Effector memory CD4-positive, alpha-beta T cell (primary cell): ENCODE results near the gene GNAS-AS1.

Source experiments
- DNase-seq, 3 donors: peaks; one replicate each; pipeline ENCODE4 v3.0.0-alpha.2; 2020
- H3K27ac ChIP-seq: 2 replicates; pipeline ENCODE4 v1.7.0; 2013; ENCODE audit warnings: mild to moderate bottlenecking, low read length, moderate library complexity; ENCODE audit not compliant: insufficient read depth, poor library complexity, severe bottlenecking
- H3K27me3 ChIP-seq: replicated peaks from 2 replicates; pipeline ENCODE4 v1.7.0; 2013; ENCODE audit warnings: mild to moderate bottlenecking, low read length; ENCODE audit not compliant: insufficient read depth, control insufficient read depth, poor library complexity, severe bottlenecking
- H3K36me3 ChIP-seq: 2 replicates; pipeline ENCODE4 v1.7.0; 2013; ENCODE audit warnings: mild to moderate bottlenecking, low read length, moderate library complexity; ENCODE audit not compliant: control insufficient read depth, insufficient read depth
- H3K4me1 ChIP-seq: 2 replicates; pipeline ENCODE4 v1.7.0; 2013; ENCODE audit warnings: low read length, mild to moderate bottlenecking; ENCODE audit not compliant: control insufficient read depth, insufficient read depth, poor library complexity, severe bottlenecking
- H3K4me3 ChIP-seq: 2 replicates; pipeline ENCODE4 v1.7.0; 2013; ENCODE audit warnings: low read length, low read depth, mild to moderate bottlenecking; ENCODE audit not compliant: insufficient read depth, poor library complexity, severe bottlenecking
- H3K9me3 ChIP-seq: 2 replicates; pipeline ENCODE4 v1.7.0; 2013; ENCODE audit warnings: mild to moderate bottlenecking, low read length, moderate library complexity; ENCODE audit not compliant: control insufficient read depth

The GNAS-AS1 gene

DNA sequence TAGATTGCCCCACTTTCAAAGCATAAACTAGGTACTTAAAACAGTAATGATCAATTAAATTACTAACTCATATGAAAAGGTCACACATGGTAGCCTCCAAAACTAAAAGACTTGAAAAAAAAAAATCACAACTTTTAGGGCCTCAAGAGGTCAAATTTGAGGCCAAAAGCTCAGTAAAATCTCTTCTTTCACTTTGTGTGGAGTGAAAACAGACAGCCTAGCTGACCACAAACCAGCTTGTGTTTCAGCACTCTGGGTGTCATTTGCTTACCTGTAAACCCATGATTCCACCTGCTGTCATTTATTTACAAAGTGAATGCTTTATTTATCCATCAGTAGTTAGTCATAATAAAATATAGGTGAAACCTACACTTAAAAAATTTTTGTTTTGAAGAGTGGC lies 35.8 kb upstream of the GNAS-AS1 start:
- Histone ChIP-seq H3K36me3 (no peaks in the 10 kb centered on the region), H3K4me3 (no peak overlapping the region), H3K27ac (no peak overlapping the region), H3K27me3 (no peaks in the 10 kb centered on the region), H3K9me3 (no peaks in the 10 kb centered on the region), H3K4me1 (no peaks in the 10 kb centered on the region)
- DNase-seq = no peak

DNA sequence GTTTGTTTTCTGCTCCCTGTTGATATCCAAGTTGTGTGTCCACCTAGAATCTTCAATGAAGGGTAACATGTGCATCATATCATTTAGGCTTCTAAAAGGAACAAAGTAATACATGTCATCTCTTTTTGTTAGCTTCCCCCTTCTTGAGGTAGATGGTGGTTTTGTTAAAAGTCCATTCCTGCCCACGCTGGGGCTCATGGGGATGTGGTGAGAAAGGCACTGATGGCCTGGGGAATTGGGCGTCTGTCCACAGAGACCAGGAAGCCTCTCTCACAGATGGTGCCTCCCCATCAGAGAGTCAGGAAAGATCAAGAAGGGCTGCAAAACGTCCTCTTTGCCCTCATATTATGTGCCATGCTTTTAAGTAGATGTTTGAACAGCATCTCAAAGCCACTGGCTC lies 34.3 kb upstream of the GNAS-AS1 start:
- no peak for DNase-seq
- Histone ChIP-seq H3K9me3 (no peaks in the 10 kb centered on the region), H3K36me3 (no peaks in the 10 kb centered on the region), H3K27me3 (no peaks in the 10 kb centered on the region), H3K27ac (no peak overlapping the region), H3K4me1 (no peaks in the 10 kb centered on the region), H3K4me3 (no peak overlapping the region)

DNA sequence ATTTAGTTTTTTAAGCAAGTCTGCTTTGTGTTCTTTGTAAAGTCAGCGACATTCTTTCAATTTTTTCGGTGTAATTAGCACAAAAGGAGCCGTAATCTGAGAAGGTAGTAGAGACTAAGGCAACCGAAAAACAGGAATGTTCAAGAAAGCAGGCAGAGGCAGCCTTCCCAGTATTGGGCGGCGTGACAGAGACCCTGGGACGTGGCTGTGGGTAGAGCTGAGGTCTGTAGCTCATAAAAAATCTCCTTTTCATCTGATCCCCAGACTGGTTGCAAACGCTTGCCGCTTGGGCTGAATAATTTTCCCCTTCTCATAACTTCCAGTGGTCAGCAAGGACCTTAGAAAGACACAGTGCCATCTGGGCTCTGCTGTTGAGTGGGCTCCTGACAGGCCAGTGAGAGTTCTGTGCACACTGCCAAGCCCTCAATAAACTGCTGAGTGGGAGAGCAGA lies 32.6 kb upstream of the GNAS-AS1 start:
- no peak overlapping the region for H3K4me3 ChIP-seq
- H3K4me1 ChIP-seq = peaks cover under 1% of the 10 kb centered on the region
- H3K36me3 ChIP-seq = no peaks in the 10 kb centered on the region
- no peak overlapping the region for H3K27ac ChIP-seq
- H3K27me3 ChIP-seq = no peaks in the 10 kb centered on the region
- DNase-seq = no peak
- H3K9me3 ChIP-seq = no peaks in the 10 kb centered on the region

DNA sequence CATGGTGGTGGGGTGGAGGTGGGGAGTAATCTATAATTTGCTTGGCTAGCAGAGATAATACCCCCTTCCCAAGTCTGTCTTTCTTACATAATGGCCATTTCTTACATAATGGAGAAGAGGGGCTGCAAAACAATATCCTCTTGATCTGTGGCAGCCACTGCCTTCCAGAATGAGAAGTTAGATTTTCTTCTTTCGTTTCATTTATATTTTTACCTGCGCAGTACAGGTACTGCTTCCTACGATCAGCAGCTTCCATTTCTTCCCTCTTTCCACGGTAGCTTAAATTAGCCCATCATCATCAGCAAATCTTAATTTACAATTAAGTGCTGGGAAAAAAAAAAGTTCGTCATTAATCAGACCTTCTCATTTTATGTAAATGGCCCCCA lies 32.0 kb upstream of the GNAS-AS1 start:
- Histone ChIP-seq H3K4me1 (peaks cover 4% of the 10 kb centered on the region), H3K4me3 (no peak overlapping the region), H3K9me3 (no peaks in the 10 kb centered on the region), H3K27ac (no peak overlapping the region), H3K27me3 (no peaks in the 10 kb centered on the region), H3K36me3 (no peaks in the 10 kb centered on the region)
- DNase-seq = no peak

DNA sequence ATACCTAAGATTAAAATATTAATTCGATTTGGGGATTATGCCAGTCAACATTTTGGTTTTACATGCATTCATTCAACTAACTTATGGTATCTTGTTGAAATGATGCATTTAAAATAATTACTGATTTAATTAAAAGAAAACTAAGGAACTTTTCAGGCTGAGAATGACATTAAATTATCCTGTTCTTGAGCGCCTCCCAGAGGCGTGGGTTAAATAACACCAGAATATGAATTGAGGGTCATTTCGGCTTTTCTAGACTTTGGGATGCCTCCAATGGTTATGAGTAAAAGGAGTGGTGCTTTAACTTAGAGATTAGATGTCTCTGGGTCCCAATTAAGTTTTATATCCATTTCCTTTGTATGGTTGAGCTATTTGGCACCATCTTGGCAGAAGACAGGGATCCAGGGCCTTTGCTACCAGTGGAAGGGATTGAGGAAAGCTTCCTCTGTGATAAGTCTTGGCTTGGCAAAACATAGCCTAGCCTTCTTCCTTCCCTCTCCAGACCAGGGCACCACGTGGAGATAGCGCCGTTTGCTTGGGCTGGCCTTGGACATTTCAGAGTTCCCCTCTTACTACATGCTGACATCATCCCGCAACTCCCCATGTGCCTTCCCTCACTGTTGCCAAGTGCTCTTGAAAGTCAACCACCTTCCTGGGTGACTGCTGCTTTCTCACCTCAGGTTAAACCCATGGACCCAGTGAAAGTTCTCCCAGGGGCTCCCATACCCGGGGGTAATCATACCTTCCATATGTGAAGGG lies 30.5 kb upstream of the GNAS-AS1 start:
- Histone ChIP-seq H3K4me1 (peaks cover 8% of the 10 kb centered on the region), H3K4me3 (no peak overlapping the region), H3K27ac (no peak overlapping the region), H3K27me3 (no peaks in the 10 kb centered on the region), H3K9me3 (no peaks in the 10 kb centered on the region), H3K36me3 (no peaks in the 10 kb centered on the region)
- no peak for DNase-seq

DNA sequence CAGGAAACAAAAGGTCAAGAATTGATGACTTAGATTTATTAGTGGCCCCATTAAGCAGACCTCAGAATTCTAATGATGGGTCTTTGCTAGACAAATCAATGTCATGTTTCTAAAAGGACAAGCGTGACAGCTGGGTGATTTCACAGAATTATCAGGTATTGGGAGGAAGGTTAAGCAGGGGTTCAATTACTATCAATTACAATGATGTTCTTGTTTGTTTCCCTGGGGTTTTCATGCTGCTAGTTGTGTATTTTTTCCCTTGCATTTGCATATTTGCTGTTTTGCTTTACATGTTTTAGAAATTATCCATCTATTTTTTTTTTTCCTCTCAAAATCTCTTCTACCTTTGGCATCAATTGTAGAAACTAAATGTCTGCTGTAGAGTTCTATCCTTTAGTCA lies 29.7 kb upstream of the GNAS-AS1 start:
- H3K27ac ChIP-seq = no peak overlapping the region
- H3K4me1 ChIP-seq = peaks cover 8% of the 10 kb centered on the region
- no peak for DNase-seq
- no peaks in the 10 kb centered on the region for H3K27me3 ChIP-seq
- H3K4me3 ChIP-seq = no peak overlapping the region
- H3K9me3 ChIP-seq = no peaks in the 10 kb centered on the region
- no peaks in the 10 kb centered on the region for H3K36me3 ChIP-seq

DNA sequence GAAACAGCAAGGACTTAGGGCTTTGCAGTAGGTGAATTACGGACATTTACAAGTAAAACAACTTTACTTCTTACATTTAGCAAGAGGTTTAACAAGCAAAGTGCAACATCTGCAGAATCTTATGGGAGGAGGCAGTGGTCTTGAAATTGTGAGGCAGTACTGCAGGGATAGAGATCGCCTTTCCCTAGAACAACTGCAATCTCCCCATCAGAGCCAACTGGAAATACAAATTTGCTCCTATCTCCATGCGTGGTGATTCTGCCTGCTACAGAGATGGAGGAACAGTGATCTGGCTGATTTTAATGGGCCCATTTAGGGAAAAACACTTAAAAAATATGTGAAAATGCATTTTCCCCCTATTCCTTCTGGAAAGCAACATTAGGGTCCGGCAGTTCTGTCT lies 27.7 kb upstream of the GNAS-AS1 start:
- no peak overlapping the region for H3K27ac ChIP-seq

DNA sequence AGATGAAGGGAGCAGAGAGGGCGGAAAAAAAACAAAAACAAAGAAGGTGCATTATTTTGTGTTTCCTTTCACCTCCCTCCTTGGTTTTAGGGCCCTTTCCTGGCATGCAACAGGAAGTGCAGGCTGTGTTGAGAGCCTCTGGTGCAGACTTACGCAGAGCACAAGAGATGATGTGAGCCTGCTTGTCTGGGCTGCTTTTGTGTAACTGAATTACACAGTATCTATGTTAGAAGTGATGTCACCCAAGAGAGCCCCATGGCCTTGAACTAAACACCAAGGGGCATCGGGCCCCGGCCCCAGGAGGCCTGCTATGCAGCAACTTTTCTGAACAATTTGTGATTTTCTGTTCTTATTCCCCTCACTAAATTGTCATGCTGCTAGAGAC lies 27.3 kb upstream of the GNAS-AS1 start:
- no peak overlapping the region for H3K4me3 ChIP-seq
- no peak overlapping the region for H3K27ac ChIP-seq
- DNase-seq = no peak
- H3K36me3 ChIP-seq = no peaks in the 10 kb centered on the region
- peaks cover 8% of the 10 kb centered on the region for H3K4me1 ChIP-seq
- H3K27me3 ChIP-seq = no peaks in the 10 kb centered on the region
- no peaks in the 10 kb centered on the region for H3K9me3 ChIP-seq

More for the DNA sequence above, 27.7 kb upstream of the GNAS-AS1 start:
- H3K9me3 ChIP-seq = no peaks in the 10 kb centered on the region
- H3K36me3 ChIP-seq = no peaks in the 10 kb centered on the region
- no peak for DNase-seq
- peaks cover 8% of the 10 kb centered on the region for H3K4me1 ChIP-seq
- H3K4me3 ChIP-seq = no peak overlapping the region
- no peaks in the 10 kb centered on the region for H3K27me3 ChIP-seq

DNA sequence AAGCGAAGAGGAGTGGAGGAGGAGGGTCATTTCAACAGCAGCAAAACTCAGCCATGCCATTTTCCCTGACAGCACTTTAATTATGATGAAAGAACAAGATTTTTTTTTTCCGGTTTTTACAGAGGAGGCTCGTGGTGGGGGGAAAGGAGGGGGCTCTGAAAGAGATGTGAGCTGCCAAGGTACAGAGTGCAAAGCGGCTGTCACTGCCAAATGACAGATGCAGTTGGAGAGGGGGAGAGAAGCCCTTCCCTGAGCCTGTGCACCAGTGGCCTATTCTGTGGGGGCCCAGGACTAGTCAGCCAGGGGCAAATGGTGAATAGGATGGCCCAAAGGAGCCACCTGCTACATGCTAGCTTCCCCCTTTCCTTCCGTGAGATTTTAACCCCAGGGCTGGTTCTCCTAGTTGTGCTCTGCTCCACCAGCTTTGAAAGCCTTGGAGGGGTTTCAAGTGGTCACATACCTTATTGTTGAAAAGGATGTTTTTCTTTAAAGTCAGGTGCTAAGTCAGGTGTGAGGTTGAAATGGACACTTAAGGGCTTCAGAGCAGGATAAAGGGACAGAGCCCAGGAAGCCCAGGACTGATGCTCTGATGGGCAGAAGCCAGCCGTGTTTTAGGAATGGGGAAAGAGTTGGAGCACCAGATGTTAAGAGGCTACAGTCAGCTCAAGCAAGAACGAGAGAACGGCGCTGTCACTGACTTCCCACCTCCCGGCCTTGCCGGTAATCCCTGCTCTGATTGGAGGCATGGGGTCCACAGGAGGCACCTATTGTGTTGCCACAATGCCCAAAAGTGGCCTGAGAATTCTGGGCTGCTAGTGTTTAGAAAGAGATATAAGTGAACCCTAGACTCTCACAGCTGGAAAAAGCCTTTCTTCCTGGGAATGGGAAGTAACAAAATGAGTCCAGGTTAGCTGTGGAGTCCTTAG lies 26.6 kb upstream of the GNAS-AS1 start:
- H3K4me3 ChIP-seq = no peak overlapping the region
- H3K4me1 ChIP-seq = peaks cover 8% of the 10 kb centered on the region
- no peak overlapping the region for H3K27ac ChIP-seq
- H3K9me3 ChIP-seq = no peaks in the 10 kb centered on the region
- no peak for DNase-seq
- H3K27me3 ChIP-seq = no peaks in the 10 kb centered on the region
- H3K36me3 ChIP-seq = no peaks in the 10 kb centered on the region

DNA sequence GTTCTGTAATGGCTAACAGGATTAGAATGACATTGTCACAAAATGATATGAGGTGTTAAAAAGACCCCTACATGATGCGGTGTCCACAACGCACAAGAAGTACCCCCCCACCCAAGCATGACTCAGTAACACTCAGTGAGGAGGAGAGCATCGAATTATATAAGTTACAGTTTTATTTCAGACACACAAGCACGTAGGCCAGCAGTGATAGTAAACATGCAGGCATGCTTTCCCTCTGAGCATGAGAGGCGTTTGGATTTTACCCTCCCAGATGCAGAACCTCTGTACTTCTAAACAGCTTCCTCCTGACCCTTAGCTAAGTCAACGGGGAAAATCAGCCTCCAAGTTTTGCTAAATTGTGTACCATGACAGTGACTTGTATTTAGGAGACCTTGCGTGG lies 25.7 kb upstream of the GNAS-AS1 start:
- Histone ChIP-seq H3K4me1 (peaks cover 8% of the 10 kb centered on the region), H3K36me3 (no peaks in the 10 kb centered on the region), H3K27me3 (no peaks in the 10 kb centered on the region), H3K27ac (no peak overlapping the region), H3K9me3 (no peaks in the 10 kb centered on the region), H3K4me3 (no peak overlapping the region)
- DNase-seq = no peak
